ENCODE results near the gene FBLN1.

The FBLN1 gene

DNA sequence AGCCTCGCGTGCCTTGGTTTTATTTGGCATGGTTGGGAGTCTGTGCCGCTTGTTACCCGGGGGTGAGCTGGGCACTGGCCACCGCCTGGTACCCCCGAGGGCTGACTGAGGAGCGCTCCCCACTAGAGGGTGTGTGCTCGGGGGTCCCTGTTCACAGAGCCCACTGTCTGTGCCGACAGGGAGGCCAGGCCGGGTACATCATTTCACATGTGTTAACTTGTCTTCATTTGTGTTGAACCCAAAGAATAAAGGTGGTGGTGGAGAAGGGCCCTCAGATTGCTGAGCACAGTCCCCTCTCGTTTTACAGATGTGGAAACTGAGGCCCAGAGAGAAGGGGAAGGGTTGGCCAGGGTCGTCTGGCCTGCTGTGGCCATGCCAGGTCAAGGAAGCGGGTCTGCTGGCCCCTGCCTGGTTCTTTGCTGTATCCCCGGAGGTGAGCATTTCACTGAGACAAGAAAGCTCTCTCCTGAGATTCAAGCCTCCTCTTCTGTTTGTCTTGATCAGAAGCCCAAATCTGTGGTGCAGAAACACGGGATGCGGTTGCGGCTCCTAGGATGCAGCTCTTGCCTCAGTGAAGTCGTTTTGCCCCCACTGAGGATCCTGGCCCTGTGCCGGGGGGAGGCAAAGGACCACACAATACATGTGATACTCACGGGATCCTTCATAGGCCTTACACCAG is 60.8 kb downstream of the FBLN1 start:
- TF ChIP-seq, protein P1, sequence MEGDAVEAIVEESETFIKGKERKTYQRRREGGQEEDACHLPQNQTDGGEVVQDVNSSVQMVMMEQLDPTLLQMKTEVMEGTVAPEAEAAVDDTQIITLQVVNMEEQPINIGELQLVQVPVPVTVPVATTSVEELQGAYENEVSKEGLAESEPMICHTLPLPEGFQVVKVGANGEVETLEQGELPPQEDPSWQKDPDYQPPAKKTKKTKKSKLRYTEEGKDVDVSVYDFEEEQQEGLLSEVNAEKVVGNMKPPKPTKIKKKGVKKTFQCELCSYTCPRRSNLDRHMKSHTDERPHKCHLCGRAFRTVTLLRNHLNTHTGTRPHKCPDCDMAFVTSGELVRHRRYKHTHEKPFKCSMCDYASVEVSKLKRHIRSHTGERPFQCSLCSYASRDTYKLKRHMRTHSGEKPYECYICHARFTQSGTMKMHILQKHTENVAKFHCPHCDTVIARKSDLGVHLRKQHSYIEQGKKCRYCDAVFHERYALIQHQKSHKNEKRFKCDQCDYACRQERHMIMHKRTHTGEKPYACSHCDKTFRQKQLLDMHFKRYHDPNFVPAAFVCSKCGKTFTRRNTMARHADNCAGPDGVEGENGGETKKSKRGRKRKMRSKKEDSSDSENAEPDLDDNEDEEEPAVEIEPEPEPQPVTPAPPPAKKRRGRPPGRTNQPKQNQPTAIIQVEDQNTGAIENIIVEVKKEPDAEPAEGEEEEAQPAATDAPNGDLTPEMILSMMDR (IDR thresholded peaks at IDR 0.05; ENCODE audit: low read depth, low read length), result no peak
- no peak overlapping the region for H3K4me3 ChIP-seq (ENCODE audit: low read depth, low read length)

DNA sequence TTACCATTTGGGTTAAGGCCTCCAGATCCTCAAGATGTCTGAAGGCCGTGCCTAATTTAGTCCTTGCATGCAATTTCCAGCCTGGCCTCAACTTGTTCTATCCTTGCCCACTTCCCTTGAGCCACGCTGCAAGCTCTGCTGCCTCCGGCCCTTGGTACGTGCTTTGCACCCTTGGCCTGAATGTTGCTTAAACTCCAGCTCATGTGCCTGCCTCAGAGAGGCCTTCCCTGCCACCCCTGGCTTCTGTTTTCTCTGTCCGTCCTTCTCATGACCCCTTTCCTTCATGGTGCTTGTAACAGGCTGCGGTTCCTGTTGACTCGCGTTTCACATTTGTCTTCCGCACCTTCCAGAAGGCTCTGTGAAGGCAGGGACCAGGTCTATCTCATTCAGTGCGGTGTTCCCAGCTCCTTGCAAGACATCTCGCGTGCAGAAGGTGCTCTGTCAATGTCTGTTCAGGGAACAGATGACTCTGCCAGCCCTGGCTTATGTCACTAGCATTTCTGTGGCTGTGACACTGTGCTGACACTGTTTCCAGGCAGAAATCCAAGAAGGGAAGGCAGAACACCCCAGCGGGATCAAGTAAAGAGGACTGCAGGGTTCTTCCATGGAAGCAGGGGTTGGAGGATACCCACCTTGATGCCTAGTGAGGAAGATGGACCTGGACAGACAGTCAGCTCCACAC is 61.8 kb downstream of the FBLN1 start:
- no peak overlapping the region for H3K4me3 ChIP-seq (ENCODE audit: low read depth, low read length)
- TF ChIP-seq, protein P1 (IDR thresholded peaks at IDR 0.05; ENCODE audit: low read depth, low read length), result no peak

DNA sequence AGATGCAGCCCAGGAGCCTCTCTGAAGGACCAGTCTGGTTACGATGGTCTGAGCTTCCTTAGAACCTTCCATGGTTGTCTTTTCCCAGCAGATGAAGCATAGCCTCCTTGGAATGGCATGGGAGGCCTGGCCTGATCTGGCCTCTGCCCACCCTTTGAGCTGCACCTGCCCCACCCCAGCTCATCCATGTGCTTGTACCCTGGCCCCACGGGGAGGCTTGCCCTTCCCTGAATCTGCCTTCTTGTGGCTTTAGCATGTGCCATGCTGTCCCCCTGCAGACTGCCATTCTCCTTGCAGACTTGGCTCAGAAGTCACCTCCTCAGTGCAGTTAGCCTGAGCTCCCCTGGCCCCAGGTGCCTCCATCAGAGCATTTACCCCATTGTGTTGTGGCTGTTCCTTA is 62.5 kb downstream of the FBLN1 start:
- no peak overlapping the region for H3K4me3 ChIP-seq (ENCODE audit: low read depth, low read length)

DNA sequence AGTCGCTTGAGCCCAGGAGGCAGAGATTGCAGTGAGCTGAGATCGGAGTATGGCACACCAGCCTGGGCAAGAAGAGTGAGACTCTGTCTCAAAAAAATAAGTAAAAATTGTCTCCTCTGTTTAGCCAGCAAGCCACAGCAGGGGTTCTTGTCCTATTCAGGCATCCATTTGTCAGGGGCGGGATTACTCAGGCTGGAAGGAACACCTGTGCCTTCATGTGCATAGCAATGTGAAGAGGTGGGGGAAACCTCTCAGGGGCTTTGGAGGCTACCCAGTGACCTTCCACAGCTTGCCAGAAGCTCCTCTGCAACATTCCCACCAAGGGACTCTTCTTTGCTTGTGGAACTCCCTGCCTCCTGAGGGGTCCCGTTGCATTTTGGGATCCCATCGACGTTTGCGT is 63.3 kb downstream of the FBLN1 start:
- TF ChIP-seq, protein P1 (IDR thresholded peaks at IDR 0.05; ENCODE audit: low read depth, low read length), result no peak
- no peak overlapping the region for H3K4me3 ChIP-seq (ENCODE audit: low read depth, low read length)

More for the DNA sequence above, 62.5 kb downstream of the FBLN1 start:
- TF ChIP-seq, protein P1 (IDR thresholded peaks at IDR 0.05; ENCODE audit: low read depth, low read length), result no peak

DNA sequence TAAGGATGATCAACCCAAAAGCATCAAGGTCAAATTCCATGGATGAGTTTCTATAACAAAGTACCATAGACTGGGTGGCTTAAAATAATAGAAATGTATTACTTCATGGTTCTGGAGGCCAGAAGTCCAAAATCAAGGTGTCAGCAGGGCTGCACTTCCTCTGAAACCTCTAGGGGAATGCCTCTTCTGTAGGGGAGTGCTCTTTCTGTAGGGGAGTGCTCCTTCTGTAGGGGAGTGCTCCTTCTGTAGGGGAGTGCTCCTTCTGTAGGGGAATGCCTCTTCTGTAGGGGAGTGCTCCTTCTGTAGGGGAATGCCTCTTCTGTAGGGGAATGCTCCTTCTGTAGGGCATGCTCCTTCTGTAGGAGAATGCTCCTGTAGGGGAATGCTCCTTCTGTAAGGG is 65.5 kb downstream of the FBLN1 start:
- TF ChIP-seq, protein P1 (IDR thresholded peaks at IDR 0.05; ENCODE audit: low read depth, low read length), result no peak

DNA sequence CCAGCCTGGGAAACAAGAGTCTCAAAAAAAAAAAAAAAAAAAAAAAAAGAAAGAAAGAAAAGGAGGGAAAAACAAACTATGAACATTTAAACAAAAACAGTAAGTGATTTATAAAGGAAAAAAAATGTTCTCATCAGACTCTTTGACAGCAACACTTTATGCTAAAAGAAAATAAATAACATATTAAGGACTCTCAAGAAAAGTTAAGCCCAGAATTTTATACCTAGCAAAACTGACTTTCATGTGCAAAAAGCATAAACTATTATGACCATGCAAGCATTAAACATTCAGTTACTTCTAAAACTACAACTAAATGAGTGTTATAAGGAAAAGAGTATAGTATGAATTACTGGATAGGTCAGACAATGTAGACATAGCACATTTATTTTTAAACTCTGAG is 68.4 kb downstream of the FBLN1 start:
- no peak overlapping the region for H3K4me3 ChIP-seq (ENCODE audit: low read depth, low read length)
- TF ChIP-seq, protein P1 (IDR thresholded peaks at IDR 0.05; ENCODE audit: low read depth, low read length), result no peak

More for the DNA sequence above, 65.5 kb downstream of the FBLN1 start:
- no peak overlapping the region for H3K4me3 ChIP-seq (ENCODE audit: low read depth, low read length)

DNA sequence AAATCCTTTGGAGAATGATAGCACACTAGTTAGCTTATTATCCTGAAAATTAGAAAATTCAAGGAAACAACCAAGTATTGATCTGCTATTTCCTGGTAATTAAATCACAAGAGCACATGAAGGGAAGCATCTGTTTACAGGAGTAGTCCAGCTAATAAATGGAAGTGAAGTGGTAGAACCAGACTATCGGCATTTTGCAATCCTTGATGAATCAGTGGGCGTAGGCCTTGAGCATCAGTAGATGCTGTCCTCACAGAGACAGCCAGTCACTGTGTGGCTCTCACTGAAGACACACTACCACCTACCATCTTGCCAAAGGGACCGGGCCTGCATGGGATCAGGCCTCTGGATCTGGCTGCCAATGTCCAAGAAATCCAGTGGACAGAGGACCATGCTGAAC is 69.8 kb downstream of the FBLN1 start:
- TF ChIP-seq, protein P1 (IDR thresholded peaks at IDR 0.05; ENCODE audit: low read depth, low read length), result no peak
- no peak overlapping the region for H3K4me3 ChIP-seq (ENCODE audit: low read depth, low read length)
